SW 1271 (cell line): Measurements from ENCODE around the gene HK2.
A peak's percentile ranks its signal among the peaks of the same experiment; 100 is the strongest.
"Not testable (repeated sequence)": the region's sequence is repeated elsewhere in the genome, so short reads cannot be mapped to it uniquely, and the experiment has no call there.

Experiments used
- DNase-seq, 2 experiments: peaks; one replicate each; lab custom pipeline; 2025; lab: John Stamatoyannopoulos, UW

HK2 gene

DNA sequence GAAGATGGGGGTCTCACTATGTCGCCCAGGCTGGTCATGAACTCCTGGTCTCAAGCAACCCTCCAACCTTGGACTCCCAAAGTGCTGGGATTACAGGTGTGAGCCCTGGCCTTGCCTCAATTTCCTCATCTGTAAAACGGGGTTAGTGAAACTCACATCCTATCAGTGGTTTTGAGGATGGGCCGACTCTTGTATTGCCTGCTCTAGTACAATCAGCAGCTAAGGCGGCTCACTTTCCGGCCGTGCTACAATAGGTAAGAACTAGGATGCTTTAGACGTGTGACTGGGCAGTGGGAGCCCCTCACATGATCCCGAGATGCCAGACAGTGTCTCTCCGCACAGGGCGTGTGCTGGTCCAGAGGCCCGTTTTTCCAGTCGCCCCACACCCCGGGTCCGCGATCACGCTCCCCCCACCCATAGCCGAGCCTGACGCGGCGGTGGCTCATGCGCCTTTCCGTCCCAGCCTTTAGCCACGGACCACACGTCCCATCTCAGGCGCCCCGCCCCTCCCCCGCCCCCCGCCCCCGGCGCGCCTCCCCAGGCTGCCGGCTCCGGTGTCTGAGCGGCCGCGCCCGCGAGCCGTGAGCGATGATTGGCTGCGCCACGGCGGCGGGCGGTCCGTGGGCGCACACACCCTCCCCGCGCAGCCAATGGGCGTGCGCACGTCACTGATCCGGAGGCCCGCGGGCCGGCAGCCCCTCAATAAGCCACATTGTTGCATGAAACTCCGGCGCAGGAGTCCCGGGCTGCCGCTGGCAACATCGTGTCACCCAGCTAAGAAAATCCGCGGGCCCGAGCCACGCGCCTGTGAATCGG, at the start of gene HK2:
TSS of gene HK2 (plus strand) at position 710 of the 816 bp plus-strand sequence. CDS start 454 bp downstream, outside the sequence.
- DNase-seq = peak; percentile 82 to 84

DNA sequence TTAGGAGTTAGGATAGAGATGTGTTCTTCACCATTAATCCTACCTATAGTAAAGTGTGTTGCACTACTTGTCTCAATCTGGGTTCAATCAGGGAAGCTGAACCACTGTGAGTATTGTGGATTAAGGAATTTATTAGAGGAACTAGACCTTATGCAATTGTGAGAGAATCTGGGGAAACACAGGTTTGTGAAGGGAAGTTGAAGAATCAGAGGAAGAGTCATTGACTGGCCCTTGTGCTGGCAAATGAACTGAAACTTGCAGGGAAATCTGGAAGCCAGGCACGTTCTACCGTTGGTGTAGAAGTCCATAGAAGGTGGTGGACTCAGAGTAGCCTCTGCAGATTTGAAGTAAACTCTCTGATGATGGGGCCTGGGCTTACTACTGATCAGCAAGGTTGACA, 44.7 kb upstream of the HK2 start:
- no peak for DNase-seq

DNA sequence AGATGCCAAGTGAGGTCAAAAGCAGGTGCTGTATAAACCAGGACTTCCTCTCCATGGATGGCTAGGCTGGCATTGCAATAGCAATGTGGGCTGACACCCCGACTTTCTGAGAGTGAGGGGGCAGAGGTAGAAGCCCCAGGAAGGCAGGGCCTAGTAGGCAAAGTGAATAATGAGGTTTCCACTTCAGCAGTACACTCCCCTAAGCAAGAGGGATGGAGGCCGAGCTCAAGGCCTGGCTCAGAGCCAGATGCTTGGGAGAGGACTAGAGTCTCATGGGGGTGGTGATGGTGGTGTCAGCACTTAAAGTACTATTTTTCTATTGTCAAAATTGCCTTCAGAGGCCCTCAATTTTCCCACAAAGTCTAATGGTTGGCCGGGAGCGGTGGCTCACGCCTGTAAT, 41.6 kb upstream of the HK2 start:
- DNase-seq = no peak

DNA sequence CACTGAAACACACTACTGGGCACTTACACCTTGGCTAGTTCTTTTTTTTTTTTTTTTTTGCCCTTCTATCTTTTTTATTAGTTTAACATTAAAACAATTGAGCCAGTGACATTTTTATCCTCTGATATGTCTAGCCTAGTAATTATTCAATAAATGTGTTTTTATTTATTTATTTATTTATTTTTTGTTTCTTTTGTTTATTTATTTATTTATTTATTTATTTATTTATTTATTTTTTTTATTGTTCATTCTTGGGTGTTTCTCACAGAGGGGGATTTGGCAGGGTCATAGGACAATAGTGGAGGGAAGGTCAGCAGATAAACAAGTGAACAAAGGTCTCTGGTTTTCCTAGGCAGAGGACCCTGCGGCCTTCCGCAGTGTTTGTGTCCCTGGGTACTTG, 39.0 kb upstream of the HK2 start:
- not testable (repeated sequence) for DNase-seq

DNA sequence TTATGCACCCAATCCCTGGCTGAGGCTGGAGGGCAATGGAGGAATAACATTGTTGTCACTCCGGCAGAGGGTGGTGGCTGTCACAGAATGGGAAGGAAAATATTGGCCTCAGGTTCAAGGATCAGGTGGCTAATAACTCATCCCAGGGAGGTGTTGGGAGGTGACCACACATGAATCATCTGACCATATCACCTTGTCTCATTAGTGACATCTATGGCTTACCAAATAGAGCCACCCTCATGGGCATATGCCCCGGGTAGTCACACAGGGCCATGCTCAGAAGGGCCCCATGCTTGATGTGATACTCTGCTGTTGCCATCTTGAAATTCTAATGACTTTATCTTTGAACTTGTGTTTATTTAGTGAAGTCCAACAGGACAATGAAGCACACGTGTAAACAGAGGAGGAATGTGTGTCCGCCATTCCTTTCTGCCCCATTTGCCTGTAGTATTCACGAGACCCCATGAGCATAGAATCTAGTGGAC, 27.5 kb upstream of the HK2 start:
- no peak for DNase-seq

DNA sequence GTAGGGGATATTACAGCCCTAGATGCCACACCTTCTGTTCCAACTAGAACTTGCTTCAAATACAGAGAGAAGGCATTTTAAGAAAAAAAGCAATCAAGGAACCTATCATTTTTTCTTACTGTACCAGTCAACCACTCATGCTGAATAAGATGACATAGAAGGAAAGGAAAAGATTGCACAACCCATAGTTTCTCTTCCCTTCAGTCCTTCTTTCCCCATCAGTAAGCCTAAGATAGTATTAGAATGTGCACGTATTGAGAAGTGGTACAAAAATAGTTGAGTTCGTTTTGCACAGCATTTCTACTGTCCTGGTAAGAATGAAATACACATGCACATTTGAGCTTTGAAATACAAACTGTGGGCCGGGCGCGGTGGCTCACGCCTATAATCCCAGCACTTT, 27.0 kb upstream of the HK2 start:
- no peak for DNase-seq

DNA sequence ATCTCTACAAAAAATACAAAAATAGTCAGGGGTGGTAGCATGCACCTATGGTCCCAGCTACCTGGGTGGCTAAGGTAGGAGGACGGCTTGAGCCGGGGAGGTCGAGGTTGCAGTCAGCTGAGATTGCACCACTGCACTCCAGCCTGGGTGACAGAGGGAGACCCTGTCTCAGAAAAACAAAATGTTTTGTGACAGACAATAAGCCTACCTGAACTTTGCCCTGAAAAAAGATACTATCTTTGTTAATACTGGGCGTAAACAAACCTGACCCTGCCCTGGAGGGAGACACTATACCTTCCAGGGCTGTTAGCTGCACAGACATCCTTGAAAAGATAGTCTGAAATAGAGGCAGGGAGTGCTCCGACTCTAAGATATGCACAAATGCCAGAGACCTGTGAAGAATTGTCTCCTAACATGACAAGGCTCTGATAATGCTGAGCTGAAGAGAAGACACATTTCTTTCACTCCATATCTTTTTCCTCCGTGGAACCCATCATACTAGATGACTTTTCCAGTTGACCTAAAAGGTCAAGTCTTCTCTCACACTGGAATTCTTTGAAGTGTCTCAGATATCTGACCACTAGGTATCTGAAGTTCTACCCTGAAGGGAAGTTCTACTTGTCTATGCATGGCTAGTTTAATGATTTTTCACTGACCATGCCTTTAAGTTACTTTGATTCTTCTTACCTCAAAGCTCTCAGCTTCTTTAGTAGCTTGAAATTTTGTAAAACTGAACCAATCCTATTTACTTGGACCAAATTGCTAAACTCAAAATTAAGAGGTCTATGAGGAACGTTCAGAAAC, 20.9 kb upstream of the HK2 start:
- DNase-seq = no peak

DNA sequence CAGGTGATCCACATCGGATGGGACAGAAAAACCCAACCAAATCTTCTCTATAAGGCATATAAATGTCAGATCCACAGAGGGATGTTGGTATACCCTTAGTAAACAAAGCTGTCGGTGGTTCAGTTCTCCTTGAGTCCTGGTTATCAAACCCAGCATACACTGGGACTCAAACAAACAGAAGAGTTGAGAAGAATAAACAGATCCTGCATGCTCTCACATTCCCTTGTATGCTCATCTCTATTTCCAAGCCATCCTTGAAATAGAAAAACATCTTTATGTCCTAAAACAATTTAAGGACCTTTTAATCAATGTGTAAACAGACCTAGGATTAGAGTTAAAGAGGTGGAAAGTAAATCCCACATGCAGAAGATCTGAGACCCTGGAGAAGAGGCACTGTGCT, 19.8 kb upstream of the HK2 start:
- DNase-seq = no peak

DNA sequence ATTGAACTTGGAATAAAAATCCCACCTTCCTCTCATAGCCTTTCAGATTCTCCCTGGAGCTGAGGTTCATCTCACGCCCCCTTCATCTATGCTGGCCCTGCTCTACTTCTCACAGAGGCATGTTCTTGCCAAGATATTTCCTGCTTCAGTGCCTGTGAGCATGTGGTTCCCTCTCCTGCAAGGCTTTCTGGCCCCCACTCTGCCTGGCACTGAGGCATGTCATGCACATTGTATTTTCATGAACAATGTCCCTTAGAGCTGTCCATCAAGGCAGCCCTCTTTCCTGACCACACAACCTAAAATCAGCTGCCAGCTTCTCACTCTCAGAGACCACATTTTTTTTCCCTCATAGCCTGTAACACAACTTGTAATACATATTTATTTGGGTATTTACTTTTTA, 18.0 kb upstream of the HK2 start:
- no peak for DNase-seq

DNA sequence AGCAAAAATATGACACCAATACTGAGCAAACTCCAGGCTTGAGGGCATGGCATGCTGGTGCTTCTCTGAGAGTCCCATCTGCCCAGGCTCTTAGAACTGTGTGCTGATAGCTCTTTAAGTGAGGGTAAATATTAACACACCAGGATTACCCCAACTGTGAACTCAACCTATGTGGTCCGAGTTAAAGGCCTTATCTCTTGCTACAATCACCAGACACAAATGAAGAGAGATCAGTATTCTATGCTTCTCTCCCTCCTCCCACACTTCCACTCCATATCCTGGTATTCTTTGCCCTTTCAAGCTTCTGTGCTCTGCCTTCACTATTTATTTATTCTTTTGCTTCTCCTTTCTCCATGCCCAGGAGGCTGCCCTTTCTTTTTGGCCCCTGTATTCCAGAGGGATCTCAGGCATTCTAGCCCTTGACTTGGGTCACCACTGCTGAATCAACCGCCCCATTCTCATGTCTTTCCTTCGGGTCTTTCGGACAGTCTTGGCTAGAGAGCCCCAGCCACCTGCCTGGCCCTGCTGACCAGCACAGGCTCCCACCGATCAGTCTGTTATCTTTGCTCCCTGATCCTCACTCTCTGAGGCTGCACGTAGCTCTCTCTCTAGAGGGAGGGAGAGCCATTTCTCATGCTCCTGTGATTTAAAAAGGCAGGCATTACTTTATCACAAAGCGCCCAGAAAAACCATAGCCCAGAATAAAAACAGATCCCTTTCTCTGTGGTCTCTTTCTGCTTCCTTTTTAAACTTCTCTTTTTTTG, 17.2 kb upstream of the HK2 start:
- no peak for DNase-seq

DNA sequence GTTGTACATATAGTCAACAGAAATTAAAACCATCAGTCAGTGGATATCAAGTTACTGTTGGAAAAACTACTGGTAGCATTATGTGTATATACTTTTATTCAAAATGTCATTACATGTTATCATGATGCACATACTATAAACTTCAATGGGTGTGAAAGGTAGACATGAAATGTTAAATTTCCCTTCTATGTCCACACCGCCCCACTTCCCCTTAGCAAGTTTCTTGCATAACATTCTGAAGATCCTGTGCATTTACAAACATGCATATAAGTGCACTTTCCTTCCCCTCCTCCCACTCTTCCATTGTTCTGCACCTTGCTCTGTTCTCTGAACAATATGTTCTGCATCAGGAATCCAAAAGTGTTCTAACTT, 16.6 kb upstream of the HK2 start:
- no peak for DNase-seq

DNA sequence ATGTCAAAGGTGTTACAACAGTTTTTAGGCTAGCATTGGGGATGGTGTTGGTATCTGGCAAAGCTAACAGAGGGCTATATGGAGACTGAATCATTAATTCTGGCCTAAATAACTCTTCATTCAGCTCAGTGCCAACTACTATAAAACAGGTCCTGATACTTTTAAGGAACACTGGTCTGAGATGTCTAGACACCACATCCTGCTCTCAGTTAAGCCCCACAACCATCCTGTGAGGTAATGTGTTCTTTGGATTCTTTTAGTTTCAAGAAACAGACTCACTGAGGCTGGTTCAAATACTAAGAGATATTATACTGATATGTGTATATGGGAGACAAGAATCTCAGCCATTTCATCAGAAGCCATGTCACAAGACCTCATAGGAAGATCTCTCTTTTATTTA, 14.2 kb upstream of the HK2 start:
- no peak for DNase-seq

DNA sequence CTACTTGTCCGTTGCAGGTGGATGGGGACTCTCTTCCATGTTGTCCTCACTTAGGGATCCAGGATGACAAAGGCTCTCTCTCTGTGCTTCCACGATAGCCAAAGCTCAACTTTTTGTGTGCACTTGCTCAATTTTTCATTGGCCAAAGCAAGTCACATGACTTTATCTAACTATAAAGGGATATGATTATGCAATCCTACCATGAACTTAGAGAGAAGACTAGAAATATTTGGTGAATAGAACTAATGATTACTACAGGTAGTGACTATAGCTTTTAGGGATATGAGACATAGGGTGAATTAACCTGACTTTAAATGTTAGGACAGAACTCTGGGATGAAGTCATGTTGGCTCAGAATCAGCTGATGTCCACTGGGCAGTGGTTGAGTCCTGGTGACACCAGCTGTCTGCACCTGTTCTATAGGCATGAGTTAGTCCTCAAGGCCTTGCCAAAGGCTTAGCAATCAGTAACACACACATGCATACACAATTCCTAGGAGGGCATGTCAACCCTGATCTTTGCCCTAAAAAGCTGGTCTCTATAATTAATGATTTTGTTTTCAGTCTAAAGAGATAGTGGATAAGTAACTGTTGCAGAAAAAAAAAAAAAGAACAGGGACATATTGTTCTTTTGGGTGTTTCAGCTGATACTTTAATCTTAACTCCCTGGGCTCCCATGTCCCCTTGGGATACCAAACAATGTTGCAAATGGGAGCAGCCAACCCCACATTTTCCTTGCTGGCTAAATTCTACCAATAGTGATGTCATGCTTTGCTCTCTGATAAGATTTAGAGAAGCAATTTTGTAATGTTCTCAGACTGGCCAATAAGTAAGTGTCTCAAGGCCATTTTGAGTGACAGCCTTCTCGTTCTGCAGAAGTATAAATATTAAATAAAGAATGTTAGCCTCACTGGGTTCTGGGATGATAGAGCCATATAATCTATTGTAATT, 12.5 kb upstream of the HK2 start:
- no peak for DNase-seq

DNA sequence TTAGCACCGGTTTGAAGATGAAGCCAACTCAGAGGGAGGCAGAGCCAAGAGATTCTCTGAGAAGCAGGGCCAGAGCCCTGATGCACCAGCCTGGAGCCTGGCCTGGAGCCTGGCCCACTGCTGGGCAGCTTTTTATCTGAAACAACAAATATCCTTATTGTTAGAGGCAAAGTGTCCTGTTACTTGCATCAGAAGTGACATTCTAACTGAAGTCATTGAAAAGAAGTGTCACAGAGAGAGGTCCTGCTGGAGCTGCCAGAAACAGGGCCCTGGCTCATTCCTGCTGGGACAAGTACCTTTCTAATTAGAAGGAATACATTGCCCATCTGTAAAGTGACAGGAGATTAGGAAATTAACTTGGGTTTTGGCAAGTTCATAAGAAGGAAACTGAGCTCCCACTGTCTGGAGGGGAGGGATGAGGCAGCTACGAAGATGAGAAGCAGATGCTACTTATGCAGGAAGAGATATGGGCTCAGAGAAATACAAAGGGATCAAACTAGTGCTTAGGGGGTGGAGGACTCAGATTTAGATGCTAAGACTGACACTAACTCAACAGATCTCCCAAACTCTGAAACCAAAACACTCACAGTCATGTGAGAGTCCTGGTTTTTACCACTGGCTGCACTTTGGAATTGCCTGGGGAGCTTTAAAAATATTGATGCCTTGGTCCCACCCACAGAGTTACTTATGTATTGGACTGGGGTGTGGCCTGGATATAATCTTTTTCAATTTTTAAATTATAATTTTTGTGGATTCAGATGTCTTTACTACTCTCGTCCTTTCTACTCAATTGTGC, 11.0 kb upstream of the HK2 start:
- DNase-seq = no peak

DNA sequence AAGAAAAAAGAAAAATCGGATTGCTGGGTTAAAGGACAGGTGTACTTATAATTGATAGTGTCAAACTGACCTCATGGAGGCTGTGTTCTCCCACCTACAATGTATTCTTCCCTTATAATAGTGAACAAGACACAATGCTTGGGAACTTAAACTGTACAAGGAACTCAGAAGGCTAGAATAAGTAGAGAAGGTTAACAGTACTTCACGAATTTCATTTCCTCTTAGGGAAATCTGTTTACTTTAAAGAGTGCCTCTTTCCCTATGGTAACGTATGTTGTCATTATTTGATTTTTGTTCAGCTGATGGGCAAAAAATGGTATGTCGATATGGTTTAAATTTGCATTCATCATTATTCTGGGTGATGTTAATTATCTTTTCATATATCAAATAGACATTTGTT, 9.2 kb upstream of the HK2 start:
- DNase-seq = no peak

DNA sequence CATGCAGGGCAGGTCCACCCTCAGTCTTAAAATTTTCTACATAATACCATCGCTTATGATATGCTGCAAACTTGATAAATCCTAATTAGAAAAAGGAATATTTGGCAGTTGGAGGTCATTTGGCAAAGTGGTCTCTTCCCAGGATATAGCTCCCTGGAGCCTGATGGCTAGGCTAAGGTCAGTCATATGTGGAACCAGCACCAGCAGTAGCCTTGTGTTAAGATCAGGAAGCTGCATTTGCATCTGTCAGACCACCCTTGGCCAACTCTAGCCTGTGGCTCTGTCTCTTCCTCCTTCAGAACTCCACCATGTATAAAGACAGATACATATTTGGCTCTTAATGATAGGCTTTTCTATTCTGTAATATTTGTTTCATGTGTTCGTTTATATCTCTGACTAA, 5.4 kb upstream of the HK2 start:
- no peak for DNase-seq

DNA sequence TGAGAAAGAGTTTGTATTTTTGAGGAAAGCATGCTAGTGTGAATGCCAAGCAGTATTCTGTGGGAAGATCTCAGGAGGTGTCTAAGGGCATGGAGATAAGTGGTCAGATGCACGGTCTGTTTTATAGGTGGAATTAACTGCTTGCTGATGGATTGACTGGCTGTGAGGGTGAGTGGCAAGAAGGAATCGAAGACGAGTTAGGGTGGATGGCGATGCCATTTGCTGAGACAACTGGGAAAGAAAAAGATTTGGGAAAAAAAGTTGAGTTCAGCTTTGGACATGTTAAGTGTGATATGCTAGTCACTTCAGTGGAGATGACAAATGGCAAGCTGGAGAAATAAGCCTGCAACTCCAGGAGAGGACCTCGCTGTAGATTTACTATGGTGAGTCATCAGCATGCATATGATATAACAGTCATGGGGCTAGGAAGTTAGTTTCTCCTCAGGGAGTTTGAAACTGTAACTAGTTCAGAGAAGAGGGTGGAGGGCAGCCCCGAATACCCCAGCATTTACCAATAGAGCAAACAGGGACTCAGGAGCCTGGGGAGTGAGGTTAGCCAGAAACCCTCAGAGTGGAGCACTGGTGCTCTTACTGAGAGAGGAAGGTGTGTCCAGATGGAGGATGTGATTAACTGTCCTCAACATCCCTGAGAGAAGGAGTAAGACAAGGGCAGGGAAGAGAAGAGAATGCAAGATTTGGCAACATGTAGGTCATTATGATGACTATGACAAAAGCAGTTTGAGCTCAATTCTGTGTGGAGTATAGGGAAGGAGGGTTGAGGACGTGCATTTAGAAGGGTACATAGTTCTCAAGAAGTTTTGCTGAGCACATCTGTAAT, 2.0 kb upstream of the HK2 start:
- no peak for DNase-seq

DNA sequence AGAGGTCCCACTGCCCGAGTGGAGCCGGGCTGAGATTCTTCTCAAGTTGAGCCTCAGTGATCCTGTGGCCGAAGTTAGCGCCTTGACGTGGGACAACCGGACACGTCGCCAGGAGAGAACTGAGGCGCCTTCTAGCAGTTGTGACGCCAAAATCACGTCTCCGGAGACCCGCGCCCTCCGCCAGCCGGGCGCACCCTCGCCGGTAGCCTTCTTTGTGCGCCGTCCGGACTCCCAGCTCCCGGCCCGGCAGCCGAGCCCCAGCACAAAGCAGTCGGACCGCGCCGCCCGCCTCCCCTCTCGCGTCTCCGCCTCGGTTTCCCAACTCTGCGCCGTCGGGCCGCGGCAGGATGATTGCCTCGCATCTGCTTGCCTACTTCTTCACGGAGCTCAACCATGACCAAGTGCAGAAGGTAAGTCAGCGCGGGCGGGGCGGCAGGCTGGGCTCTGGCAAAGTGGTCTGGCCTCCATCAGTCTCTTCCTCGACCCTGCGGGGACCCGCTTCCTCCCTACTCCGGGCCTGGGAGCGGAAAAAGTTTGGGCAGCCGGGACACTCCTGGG, 386 bp downstream of the HK2 start:
- DNase-seq = not testable (repeated sequence)
